ENCODE measurements around the gene VWA8. TPM values are rescaled to one million over a fixed set of nuclear protein-coding genes. Genes with fewer than 3 reads are reported as not detected.

VWA8 gene
- total RNA-seq, 1 donor from 2014 or later, result 12.2 TPM

DNA sequence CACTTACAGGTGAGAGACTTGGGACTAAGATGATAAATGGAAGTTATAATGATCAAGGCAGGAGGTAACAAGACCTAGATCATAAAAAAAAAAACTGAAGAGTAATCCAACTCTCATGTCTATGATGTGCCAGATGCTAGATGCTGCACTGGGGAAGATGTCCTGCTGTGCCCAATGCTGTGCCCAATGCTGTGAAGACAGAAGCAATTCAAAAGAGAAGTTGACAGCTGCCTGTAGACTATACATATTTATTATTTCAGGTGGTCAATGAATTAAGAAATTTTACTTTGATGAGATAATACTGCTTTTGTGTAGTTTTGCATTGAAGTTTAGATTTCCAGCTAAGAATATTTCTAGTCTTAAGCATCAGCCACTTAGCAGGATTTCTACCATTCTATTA lies 21.5 kb downstream of the VWA8 start:
- Mint-ChIP-seq H3K36me3 (ENCODE audit: low read depth) (peaks cover 2% of the 10 kb centered on the region), H3K4me3 (ENCODE audit: unreplicated experiment) (no peak overlapping the region), H3K4me1 (ENCODE audit: low read depth) (peaks cover 3% of the 10 kb centered on the region), H3K9me3 (ENCODE audit: low read depth) (peaks cover 1% of the 10 kb centered on the region), H3K27ac (ENCODE audit: unreplicated experiment) (no peak overlapping the region), H3K27me3 (ENCODE audit: low read depth) (no peaks in the 10 kb centered on the region)
- DNase-seq (ENCODE audit: low spot score), result no peak
- TF ChIP-seq, protein P1, sequence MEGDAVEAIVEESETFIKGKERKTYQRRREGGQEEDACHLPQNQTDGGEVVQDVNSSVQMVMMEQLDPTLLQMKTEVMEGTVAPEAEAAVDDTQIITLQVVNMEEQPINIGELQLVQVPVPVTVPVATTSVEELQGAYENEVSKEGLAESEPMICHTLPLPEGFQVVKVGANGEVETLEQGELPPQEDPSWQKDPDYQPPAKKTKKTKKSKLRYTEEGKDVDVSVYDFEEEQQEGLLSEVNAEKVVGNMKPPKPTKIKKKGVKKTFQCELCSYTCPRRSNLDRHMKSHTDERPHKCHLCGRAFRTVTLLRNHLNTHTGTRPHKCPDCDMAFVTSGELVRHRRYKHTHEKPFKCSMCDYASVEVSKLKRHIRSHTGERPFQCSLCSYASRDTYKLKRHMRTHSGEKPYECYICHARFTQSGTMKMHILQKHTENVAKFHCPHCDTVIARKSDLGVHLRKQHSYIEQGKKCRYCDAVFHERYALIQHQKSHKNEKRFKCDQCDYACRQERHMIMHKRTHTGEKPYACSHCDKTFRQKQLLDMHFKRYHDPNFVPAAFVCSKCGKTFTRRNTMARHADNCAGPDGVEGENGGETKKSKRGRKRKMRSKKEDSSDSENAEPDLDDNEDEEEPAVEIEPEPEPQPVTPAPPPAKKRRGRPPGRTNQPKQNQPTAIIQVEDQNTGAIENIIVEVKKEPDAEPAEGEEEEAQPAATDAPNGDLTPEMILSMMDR (IDR thresholded peaks at IDR 0.05), result no peak

GRCh38 chr13:41938918-41939317 lies 22.0 kb downstream of the VWA8 start:
- TF ChIP-seq, protein P1 (IDR thresholded peaks at IDR 0.05), result no peak
- no peak for DNase-seq (ENCODE audit: low spot score)
- no peak overlapping the region for H3K27ac Mint-ChIP-seq (ENCODE audit: unreplicated experiment)
- no peak overlapping the region for H3K4me3 Mint-ChIP-seq (ENCODE audit: unreplicated experiment)
- peaks cover 3% of the 10 kb centered on the region for H3K4me1 Mint-ChIP-seq (ENCODE audit: low read depth)
- no peaks in the 10 kb centered on the region for H3K27me3 Mint-ChIP-seq (ENCODE audit: low read depth)
- peaks cover 4% of the 10 kb centered on the region for H3K36me3 Mint-ChIP-seq (ENCODE audit: low read depth)
- peaks cover 6% of the 10 kb centered on the region for H3K9me3 Mint-ChIP-seq (ENCODE audit: low read depth)

DNA sequence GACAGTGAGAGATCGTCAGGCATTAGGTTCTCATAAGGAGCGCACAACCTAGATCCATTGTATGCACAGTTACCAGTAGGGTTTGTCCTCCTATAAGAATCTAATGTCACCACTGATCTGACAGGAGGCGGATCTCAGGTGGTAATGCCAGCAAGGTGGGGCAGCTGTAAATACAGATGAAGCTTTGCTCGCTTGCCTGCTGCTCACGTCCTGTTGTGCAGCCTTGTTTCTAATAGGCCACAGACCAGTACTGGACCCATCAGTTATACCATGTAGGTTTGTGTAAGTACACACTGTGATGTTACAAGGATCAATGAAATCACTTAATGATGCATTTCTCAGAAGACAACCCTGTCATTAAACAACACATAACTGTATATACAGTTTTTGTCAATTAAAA lies 23.5 kb downstream of the VWA8 start:
- Mint-ChIP-seq H3K27ac (ENCODE audit: unreplicated experiment) (no peak overlapping the region), H3K4me1 (ENCODE audit: low read depth) (no peaks in the 10 kb centered on the region), H3K27me3 (ENCODE audit: low read depth) (no peaks in the 10 kb centered on the region), H3K36me3 (ENCODE audit: low read depth) (peaks cover 7% of the 10 kb centered on the region), H3K4me3 (ENCODE audit: unreplicated experiment) (no peak overlapping the region), H3K9me3 (ENCODE audit: low read depth) (peaks cover 15% of the 10 kb centered on the region)
- no peak for DNase-seq (ENCODE audit: low spot score)
- TF ChIP-seq, protein P1 (IDR thresholded peaks at IDR 0.05), result no peak

GRCh38 chr13:41935501-41935900 lies 25.4 kb downstream of the VWA8 start:
- peaks cover 7% of the 10 kb centered on the region for H3K36me3 Mint-ChIP-seq (ENCODE audit: low read depth)
- peaks cover 15% of the 10 kb centered on the region for H3K9me3 Mint-ChIP-seq (ENCODE audit: low read depth)
- TF ChIP-seq, protein P1 (IDR thresholded peaks at IDR 0.05), result no peak
- H3K4me3 Mint-ChIP-seq (ENCODE audit: unreplicated experiment), result no peak overlapping the region
- no peak overlapping the region for H3K27ac Mint-ChIP-seq (ENCODE audit: unreplicated experiment)
- no peak for DNase-seq (ENCODE audit: low spot score)
- H3K4me1 Mint-ChIP-seq (ENCODE audit: low read depth), result peaks cover 4% of the 10 kb centered on the region
- H3K27me3 Mint-ChIP-seq (ENCODE audit: low read depth), result no peaks in the 10 kb centered on the region

DNA sequence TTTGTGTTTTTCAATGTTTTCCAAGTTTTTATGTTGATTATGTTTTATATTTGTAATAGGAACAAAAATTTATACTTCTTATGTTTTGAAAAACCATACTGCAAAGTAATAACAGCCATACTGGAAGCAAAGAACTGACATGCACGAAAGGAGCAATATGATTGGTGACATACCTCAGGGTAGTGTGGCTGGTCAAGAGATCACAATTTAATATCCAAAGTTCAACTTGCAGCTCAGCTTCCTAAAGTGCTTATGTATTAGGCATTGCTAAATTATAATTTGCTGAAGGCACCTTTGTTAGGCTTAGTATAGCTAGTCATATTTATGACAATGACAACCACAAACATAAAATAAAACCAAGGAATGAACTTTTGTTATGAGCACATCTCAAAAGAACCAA lies 25.9 kb downstream of the VWA8 start:
- H3K27me3 Mint-ChIP-seq (ENCODE audit: low read depth), result no peaks in the 10 kb centered on the region
- H3K36me3 Mint-ChIP-seq (ENCODE audit: low read depth), result peaks cover 7% of the 10 kb centered on the region
- TF ChIP-seq, protein P1 (IDR thresholded peaks at IDR 0.05), result no peak

More for the DNA sequence above, 25.9 kb downstream of the VWA8 start:
- no peak overlapping the region for H3K4me3 Mint-ChIP-seq (ENCODE audit: unreplicated experiment)
- no peak overlapping the region for H3K27ac Mint-ChIP-seq (ENCODE audit: unreplicated experiment)
- H3K4me1 Mint-ChIP-seq (ENCODE audit: low read depth), result peaks cover 4% of the 10 kb centered on the region
- DNase-seq (ENCODE audit: low spot score), result no peak
- peaks cover 15% of the 10 kb centered on the region for H3K9me3 Mint-ChIP-seq (ENCODE audit: low read depth)
